NB4 (cell line): ENCODE data around the gene SV2A.

Experiments used
- CTCF ChIP-seq: IDR thresholded peaks from one replicate; pipeline ENCODE4 v1.5.1; 2012; ENCODE audit warnings: low read depth, low read length
- MAX ChIP-seq: IDR thresholded peaks from 2 replicates; pipeline ENCODE4 v1.6.1; 2011; ENCODE audit warnings: low read depth, low read length
- MYC ChIP-seq: IDR thresholded peaks from 2 replicates; pipeline ENCODE4 v1.6.1; 2011; ENCODE audit warnings: low read depth, low read length
- POLR2A ChIP-seq: IDR thresholded peaks from 2 replicates; pipeline ENCODE4 v1.6.1; 2011; ENCODE audit warnings: mild to moderate bottlenecking; ENCODE audit not compliant: insufficient read length; ENCODE audit errors: extremely low read depth

GRCh38 chr1:149903836-149904491 lies 13.7 kb downstream of the SV2A start:
- TF ChIP-seq POLR2A (no peak), CTCF (no peak), MAX (no peak), MYC (no peak)
